Neural cell (in vitro differentiated cells): Measurements from ENCODE around the gene ESRRB. TPM values are rescaled to one million over a fixed set of nuclear protein-coding genes. Genes with fewer than 3 reads are reported as not detected.

ENCODE experiments used
- H2AFZ ChIP-seq: fragments of 200-600, 300-800 bp; sonication (generic), shearing (Covaris generic); 2 replicates; pipeline ENCODE4 v1.6.0; 2014; ENCODE audit warnings: low read depth, mild to moderate bottlenecking, antibody characterized with exemption, low read length, moderate library complexity
- H3F3A ChIP-seq: fragments of 200-600 bp; shearing (Covaris generic); 2 replicates; pipeline ENCODE4 v1.6.1; 2016; ENCODE audit warnings: mild to moderate bottlenecking, moderate library complexity, mixed read lengths, antibody characterized with exemption, low read length; ENCODE audit not compliant: insufficient read depth, poor library complexity, severe bottlenecking
- H3K27ac ChIP-seq: fragments of 200-600, 300-800 bp; sonication (generic), shearing (Covaris generic); 2 replicates; pipeline ENCODE4 v1.5.1; 2014; ENCODE audit warnings: mild to moderate bottlenecking, low read length, moderate library complexity
- H3K27me3 ChIP-seq: fragments of 300-800, 200-600 bp; sonication (generic), shearing (Covaris generic); 2 replicates; pipeline ENCODE4 v1.6.0; 2014; ENCODE audit warnings: mild to moderate bottlenecking, low read depth, low read length, moderate library complexity; ENCODE audit not compliant: insufficient read depth
- H3K36me3 ChIP-seq: fragments of 300-800, 200-600 bp; sonication (generic), shearing (Covaris generic); 2 replicates; pipeline ENCODE4 v1.5.1; 2014; ENCODE audit warnings: mild to moderate bottlenecking, antibody characterized with exemption, low read length, moderate library complexity; ENCODE audit not compliant: insufficient read depth
- H3K4me2 ChIP-seq: fragments of 300-800, 200-600 bp; sonication (generic), shearing (Covaris generic); 2 replicates; pipeline ENCODE4 v1.6.0; 2014; ENCODE audit warnings: mild to moderate bottlenecking, low read length
- H3K4me3 ChIP-seq: fragments of 300-800, 200-600 bp; sonication (generic), shearing (Covaris generic); 2 replicates; pipeline ENCODE4 v1.5.1; 2014; ENCODE audit warnings: mild to moderate bottlenecking, low read length, moderate library complexity
- H3K79me2 ChIP-seq: fragments of 200-600 bp; shearing (Covaris generic); replicated peaks from 2 replicates; pipeline ENCODE4 v1.6.0; 2014; ENCODE audit warnings: mild to moderate bottlenecking, low read length, moderate library complexity; ENCODE audit not compliant: insufficient read depth
- H3K9ac ChIP-seq: fragments of 300-800, 200-600 bp; sonication (generic), shearing (Covaris generic); 2 replicates; pipeline ENCODE4 v1.6.1; 2016; ENCODE audit warnings: mild to moderate bottlenecking, low read length, mixed read lengths
- H3K9me2 ChIP-seq: fragments of 200-600 bp; shearing (Covaris generic); 2 replicates; pipeline ENCODE4 v1.6.1; 2016; ENCODE audit warnings: mild to moderate bottlenecking, low read length, mixed read lengths; ENCODE audit not compliant: insufficient read depth
- H3K9me3 ChIP-seq: fragments of 200-600, 300-800 bp; sonication (generic), shearing (Covaris generic); 2 replicates; pipeline ENCODE4 v1.6.1; 2016; ENCODE audit warnings: mild to moderate bottlenecking, mixed run types, low read length, moderate library complexity, mixed read lengths
- H4K20me1 ChIP-seq: fragments of 200-600 bp; shearing (Covaris generic); 2 replicates; pipeline ENCODE4 v1.6.1; 2016; ENCODE audit warnings: mild to moderate bottlenecking, mixed run types; ENCODE audit not compliant: insufficient read depth
- EP300 ChIP-seq: fragments of 450-650 bp; conservative IDR thresholded peaks from 2 replicates; pipeline ENCODE4 v1.6.1; 2014; ENCODE audit warnings: antibody characterized with exemption, mild to moderate bottlenecking, moderate library complexity; ENCODE audit not compliant: poor library complexity, severe bottlenecking
- EZH2 ChIP-seq: fragments of 200-600, 300-800 bp; shearing (Covaris generic), sonication (generic); IDR thresholded peaks from 2 replicates; pipeline ENCODE4 v1.6.1; 2014; ENCODE audit warnings: antibody characterized with exemption, low read length, borderline replicate concordance, mild to moderate bottlenecking; ENCODE audit not compliant: insufficient read depth, poor library complexity, severe bottlenecking
- MXI1 ChIP-seq: fragments of 450-650 bp; conservative IDR thresholded peaks from 2 replicates; pipeline ENCODE4 v1.6.1; 2014; ENCODE audit warnings: antibody characterized with exemption, mild to moderate bottlenecking; ENCODE audit not compliant: poor library complexity, severe bottlenecking
- POLR2AphosphoS5 ChIP-seq: IDR thresholded peaks from 2 replicates; pipeline ENCODE4 v1.6.1; 2012
- RAD21 ChIP-seq: fragments of 450-650 bp; conservative IDR thresholded peaks from 2 replicates; pipeline ENCODE4 v1.6.1; 2014; ENCODE audit warnings: antibody characterized with exemption, mild to moderate bottlenecking, moderate library complexity
- SMC3 ChIP-seq: fragments of 450-650 bp; conservative IDR thresholded peaks from 2 replicates; pipeline ENCODE4 v1.6.1; 2014; ENCODE audit warnings: antibody characterized with exemption, mild to moderate bottlenecking, moderate library complexity; ENCODE audit not compliant: poor library complexity
- TAF1 ChIP-seq: IDR thresholded peaks from 2 replicates; pipeline ENCODE4 v1.6.1; 2012; ENCODE audit warnings: low read depth
- polyA plus RNA-seq: library from polyadenylated mRNA; depleted of rRNA; stranded (reverse); fragments of >200 nt; gene quantifications from 2 replicates; pipeline ENCODE4 v1.2.3, GENCODE V29; 2014
- TF ChIP-seq, protein P1 (sequence below): fragments of 450-650 bp; IDR thresholded peaks from 2 replicates; pipeline ENCODE4 v1.5.1; 2014; ENCODE audit warnings: antibody characterized with exemption, mild to moderate bottlenecking, moderate library complexity; ENCODE audit not compliant: poor library complexity, severe bottlenecking
- TF ChIP-seq, protein P2 (sequence below): IDR thresholded peaks from 2 replicates; pipeline ENCODE4 v1.6.1; 2012; ENCODE audit warnings: borderline replicate concordance

The ESRRB gene
- polyA plus RNA-seq, 1 donor from 2014 or later = 0.59 TPM

DNA sequence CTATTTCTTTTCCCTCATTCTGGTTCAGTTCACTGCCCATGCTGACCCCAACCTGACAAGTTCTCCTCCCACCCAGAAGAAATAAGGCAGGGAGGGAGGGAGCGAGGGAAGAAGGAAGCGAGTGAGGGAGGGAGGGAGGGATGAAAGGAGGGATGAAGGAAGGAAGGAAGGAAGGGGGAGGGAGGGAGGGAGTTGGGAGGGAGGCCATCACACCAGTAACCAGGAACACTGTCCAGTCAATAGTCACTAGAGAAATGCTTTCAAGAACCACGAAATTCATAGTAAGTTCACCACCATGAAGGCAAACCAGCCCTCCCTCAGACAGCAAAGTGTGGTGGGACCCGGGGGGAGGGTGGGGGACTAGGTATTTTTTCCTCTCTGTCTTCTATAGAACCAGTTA is 142.4 kb downstream of the ESRRB start:
- no peaks in the 10 kb centered on the region for H4K20me1 ChIP-seq
- H3K4me3 ChIP-seq = no peak overlapping the region
- H3K79me2 ChIP-seq = no peaks in the 10 kb centered on the region
- H3F3A ChIP-seq = no peaks in the 10 kb centered on the region
- H3K27me3 ChIP-seq = no peaks in the 10 kb centered on the region
- H3K27ac ChIP-seq = no peak overlapping the region
- no peaks in the 10 kb centered on the region for H3K9me2 ChIP-seq
- H2AFZ ChIP-seq = no peak overlapping the region
- H3K9me3 ChIP-seq = no peaks in the 10 kb centered on the region
- no peak overlapping the region for H3K4me2 ChIP-seq
- H3K36me3 ChIP-seq = no peaks in the 10 kb centered on the region
- TF ChIP-seq EP300 (no peak), TAF1 (no peak)
- H3K9ac ChIP-seq = no peak overlapping the region

DNA sequence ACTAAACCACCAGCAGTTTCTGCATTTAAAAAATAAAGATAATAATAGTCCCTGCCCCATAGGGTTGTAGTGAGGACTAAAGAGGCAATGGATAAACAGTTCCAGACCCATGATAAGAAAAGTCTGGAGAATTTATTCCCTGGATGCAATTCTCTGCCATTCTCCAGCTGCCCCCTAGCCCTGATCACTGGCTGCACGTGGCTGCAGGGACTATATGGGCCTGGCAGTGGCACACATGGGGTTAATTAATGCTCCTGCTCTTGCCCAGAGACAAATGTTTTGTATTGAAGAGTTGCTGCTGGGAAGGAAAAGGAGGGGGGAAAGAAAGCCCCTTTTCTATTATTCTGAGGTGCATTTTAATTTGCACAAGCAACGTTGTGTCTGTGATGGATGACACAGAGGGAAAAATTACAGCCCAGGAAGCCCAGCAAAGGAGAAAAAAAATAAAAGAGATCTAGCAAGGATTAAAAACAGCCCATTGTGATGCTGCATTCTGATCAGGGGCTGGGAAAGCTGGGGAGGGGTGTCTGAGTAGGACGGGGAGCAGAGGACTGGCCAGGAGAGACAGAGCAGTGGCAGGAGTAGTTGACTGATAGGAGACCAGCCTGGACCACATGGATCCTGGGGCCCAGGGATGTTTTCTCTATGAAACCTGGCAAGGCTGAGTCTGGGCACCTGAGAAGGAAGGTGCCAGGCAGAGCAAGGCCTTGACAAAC is 149.3 kb downstream of the ESRRB start:
- Histone ChIP-seq H3K79me2 (no peaks in the 10 kb centered on the region), H3K36me3 (no peaks in the 10 kb centered on the region), H3K9me3 (no peaks in the 10 kb centered on the region), H3K9ac (peak overlapping the region; percentile 3), H2AFZ (no peak overlapping the region), H3K4me3 (no peak overlapping the region), H3K27ac (no peak overlapping the region), H3K27me3 (no peaks in the 10 kb centered on the region), H3K4me2 (no peak overlapping the region), H3F3A (no peaks in the 10 kb centered on the region), H3K9me2 (no peaks in the 10 kb centered on the region), H4K20me1 (no peaks in the 10 kb centered on the region)
- TF ChIP-seq EP300 (no peak), MXI1 (no peak), TAF1 (no peak), RAD21 (no peak), EZH2 (no peak)
- TF ChIP-seq, protein P1, sequence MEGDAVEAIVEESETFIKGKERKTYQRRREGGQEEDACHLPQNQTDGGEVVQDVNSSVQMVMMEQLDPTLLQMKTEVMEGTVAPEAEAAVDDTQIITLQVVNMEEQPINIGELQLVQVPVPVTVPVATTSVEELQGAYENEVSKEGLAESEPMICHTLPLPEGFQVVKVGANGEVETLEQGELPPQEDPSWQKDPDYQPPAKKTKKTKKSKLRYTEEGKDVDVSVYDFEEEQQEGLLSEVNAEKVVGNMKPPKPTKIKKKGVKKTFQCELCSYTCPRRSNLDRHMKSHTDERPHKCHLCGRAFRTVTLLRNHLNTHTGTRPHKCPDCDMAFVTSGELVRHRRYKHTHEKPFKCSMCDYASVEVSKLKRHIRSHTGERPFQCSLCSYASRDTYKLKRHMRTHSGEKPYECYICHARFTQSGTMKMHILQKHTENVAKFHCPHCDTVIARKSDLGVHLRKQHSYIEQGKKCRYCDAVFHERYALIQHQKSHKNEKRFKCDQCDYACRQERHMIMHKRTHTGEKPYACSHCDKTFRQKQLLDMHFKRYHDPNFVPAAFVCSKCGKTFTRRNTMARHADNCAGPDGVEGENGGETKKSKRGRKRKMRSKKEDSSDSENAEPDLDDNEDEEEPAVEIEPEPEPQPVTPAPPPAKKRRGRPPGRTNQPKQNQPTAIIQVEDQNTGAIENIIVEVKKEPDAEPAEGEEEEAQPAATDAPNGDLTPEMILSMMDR = no peak
- TF ChIP-seq, protein P2, sequence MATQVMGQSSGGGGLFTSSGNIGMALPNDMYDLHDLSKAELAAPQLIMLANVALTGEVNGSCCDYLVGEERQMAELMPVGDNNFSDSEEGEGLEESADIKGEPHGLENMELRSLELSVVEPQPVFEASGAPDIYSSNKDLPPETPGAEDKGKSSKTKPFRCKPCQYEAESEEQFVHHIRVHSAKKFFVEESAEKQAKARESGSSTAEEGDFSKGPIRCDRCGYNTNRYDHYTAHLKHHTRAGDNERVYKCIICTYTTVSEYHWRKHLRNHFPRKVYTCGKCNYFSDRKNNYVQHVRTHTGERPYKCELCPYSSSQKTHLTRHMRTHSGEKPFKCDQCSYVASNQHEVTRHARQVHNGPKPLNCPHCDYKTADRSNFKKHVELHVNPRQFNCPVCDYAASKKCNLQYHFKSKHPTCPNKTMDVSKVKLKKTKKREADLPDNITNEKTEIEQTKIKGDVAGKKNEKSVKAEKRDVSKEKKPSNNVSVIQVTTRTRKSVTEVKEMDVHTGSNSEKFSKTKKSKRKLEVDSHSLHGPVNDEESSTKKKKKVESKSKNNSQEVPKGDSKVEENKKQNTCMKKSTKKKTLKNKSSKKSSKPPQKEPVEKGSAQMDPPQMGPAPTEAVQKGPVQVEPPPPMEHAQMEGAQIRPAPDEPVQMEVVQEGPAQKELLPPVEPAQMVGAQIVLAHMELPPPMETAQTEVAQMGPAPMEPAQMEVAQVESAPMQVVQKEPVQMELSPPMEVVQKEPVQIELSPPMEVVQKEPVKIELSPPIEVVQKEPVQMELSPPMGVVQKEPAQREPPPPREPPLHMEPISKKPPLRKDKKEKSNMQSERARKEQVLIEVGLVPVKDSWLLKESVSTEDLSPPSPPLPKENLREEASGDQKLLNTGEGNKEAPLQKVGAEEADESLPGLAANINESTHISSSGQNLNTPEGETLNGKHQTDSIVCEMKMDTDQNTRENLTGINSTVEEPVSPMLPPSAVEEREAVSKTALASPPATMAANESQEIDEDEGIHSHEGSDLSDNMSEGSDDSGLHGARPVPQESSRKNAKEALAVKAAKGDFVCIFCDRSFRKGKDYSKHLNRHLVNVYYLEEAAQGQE = no peak

DNA sequence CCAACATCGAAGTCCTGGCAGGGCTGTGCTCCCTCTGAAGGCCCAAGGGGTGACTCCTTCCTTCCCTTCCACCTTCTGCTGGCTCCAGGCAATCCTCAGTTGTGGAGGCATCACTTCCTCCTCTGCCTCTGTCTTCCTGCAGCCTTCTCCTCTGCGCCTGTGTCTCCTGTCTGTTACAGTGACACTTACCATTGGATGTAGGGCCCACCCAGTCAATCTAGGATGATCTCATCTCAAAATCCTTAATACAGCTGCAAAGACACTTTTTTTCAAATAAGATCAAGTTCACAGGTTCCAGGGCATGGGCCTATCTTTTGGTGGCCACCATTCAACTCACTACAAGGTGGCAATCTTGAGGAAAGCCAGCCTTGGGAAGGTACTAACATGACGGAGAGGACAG is 155.1 kb downstream of the ESRRB start:
- Histone ChIP-seq H3K79me2 (no peaks in the 10 kb centered on the region), H4K20me1 (no peaks in the 10 kb centered on the region), H2AFZ (no peak overlapping the region), H3K4me2 (no peak overlapping the region), H3K9me3 (no peaks in the 10 kb centered on the region), H3K27me3 (no peaks in the 10 kb centered on the region), H3F3A (no peaks in the 10 kb centered on the region), H3K27ac (no peak overlapping the region), H3K9ac (no peak overlapping the region), H3K4me3 (no peak overlapping the region), H3K9me2 (no peaks in the 10 kb centered on the region), H3K36me3 (no peaks in the 10 kb centered on the region)
- no peak for TF ChIP-seq MXI1
- TF ChIP-seq POLR2AphosphoS5 = no peak
- TF ChIP-seq EZH2 = no peak
- no peak for TF ChIP-seq TAF1
- TF ChIP-seq, protein P2 = no peak
- TF ChIP-seq SMC3 = no peak
- TF ChIP-seq EP300 = no peak
- TF ChIP-seq, protein P1 = no peak
- no peak for TF ChIP-seq RAD21
